MM.1S (cell line): Measurements from ENCODE around the gene PRMT5.

Source experiments
- DNase-seq: peaks from one replicate; pipeline ENCODE4 v3.0.0-alpha.2; 2015
- H2AFZ ChIP-seq: fragments of 300-600 bp; sonication (generic); 2 replicates; pipeline ENCODE4 v1.6.0; 2016; ENCODE audit warnings: antibody characterized with exemption, low read length
- H3F3A ChIP-seq: fragments of 300-600 bp; sonication (generic); 2 replicates; pipeline ENCODE4 v1.6.1; 2016; ENCODE audit warnings: mild to moderate bottlenecking, antibody characterized with exemption, low read length, moderate library complexity, mixed read lengths; ENCODE audit not compliant: insufficient read depth
- H3K27ac ChIP-seq: fragments of 300-600 bp; sonication (generic); 2 replicates; pipeline ENCODE4 v1.5.1; 2016; ENCODE audit warnings: mild to moderate bottlenecking, low read length
- H3K27me3 ChIP-seq: fragments of 300-600 bp; sonication (generic); replicated peaks from 2 replicates; pipeline ENCODE4 v1.6.0; 2016; ENCODE audit warnings: low read length; ENCODE audit not compliant: insufficient read depth
- H3K36me3 ChIP-seq: fragments of 300-600 bp; sonication (generic); replicated peaks from 2 replicates; pipeline ENCODE4 v1.6.1; 2016; ENCODE audit warnings: mild to moderate bottlenecking, low read length, mixed read lengths; ENCODE audit not compliant: insufficient read depth
- H3K4me1 ChIP-seq: fragments of 300-600 bp; sonication (generic); 2 replicates; pipeline ENCODE4 v1.6.1; 2016; ENCODE audit warnings: low read length, mixed read lengths
- H3K4me2 ChIP-seq: fragments of 300-600 bp; sonication (generic); 2 replicates; pipeline ENCODE4 v1.6.0; 2016; ENCODE audit warnings: low read depth, low read length
- H3K4me3 ChIP-seq: fragments of 300-600 bp; sonication (generic); 2 replicates; pipeline ENCODE4 v1.5.1; 2016; ENCODE audit warnings: low read length, mixed read lengths
- H3K79me2 ChIP-seq: fragments of 300-600 bp; sonication (generic); 2 replicates; pipeline ENCODE4 v1.6.1; 2016; ENCODE audit warnings: mixed run types, low read length, mixed read lengths
- H3K9ac ChIP-seq: fragments of 300-600 bp; sonication (generic); 2 replicates; pipeline ENCODE4 v1.6.1; 2016; ENCODE audit warnings: low read length, mixed read lengths
- H3K9me2 ChIP-seq: fragments of 300-600 bp; sonication (generic); replicated peaks from 2 replicates; pipeline ENCODE4 v1.6.1; 2016; ENCODE audit warnings: mild to moderate bottlenecking, low read length, mixed read lengths; ENCODE audit not compliant: insufficient read depth
- H3K9me3 ChIP-seq: fragments of 300-600 bp; sonication (generic); replicated peaks from 2 replicates; pipeline ENCODE4 v1.6.1; 2016; ENCODE audit warnings: mild to moderate bottlenecking, low read length, mixed read lengths; ENCODE audit not compliant: insufficient read depth
- H4K20me1 ChIP-seq: fragments of 300-600 bp; sonication (generic); 2 replicates; pipeline ENCODE4 v1.6.1; 2016; ENCODE audit warnings: mild to moderate bottlenecking, low read length, moderate library complexity, mixed read lengths; ENCODE audit not compliant: insufficient read depth
- CTCF ChIP-seq: fragments of 300-600 bp; sonication (generic); IDR thresholded peaks from 2 replicates; pipeline ENCODE4 v1.5.1; 2016; ENCODE audit warnings: antibody characterized with exemption, low read length, mixed read lengths
- EZH2 ChIP-seq: fragments of 300-600 bp; sonication (generic); optimal IDR thresholded peaks from 2 replicates; pipeline ENCODE3; 2017; ENCODE audit warnings: low read depth, mild to moderate bottlenecking, antibody characterized with exemption, low read length, mixed read lengths
- EZH2phosphoT487 ChIP-seq: fragments of 300-600 bp; sonication (generic); IDR thresholded peaks from 2 replicates; pipeline ENCODE4 v1.6.1; 2018; ENCODE audit warnings: antibody characterized with exemption, low read length

The PRMT5 gene

GRCh38 chr14:22973217-22974032 is 44.2 kb upstream of the PRMT5 start:
- TF ChIP-seq EZH2phosphoT487 (no peak), CTCF (peak; percentile 43)
- no peaks in the 10 kb centered on the region for H3F3A ChIP-seq
- no peaks in the 10 kb centered on the region for H3K9me3 ChIP-seq
- no peak overlapping the region for H2AFZ ChIP-seq
- H3K9ac ChIP-seq = no peak overlapping the region
- no peaks in the 10 kb centered on the region for H4K20me1 ChIP-seq
- no peaks in the 10 kb centered on the region for H3K27me3 ChIP-seq
- no peaks in the 10 kb centered on the region for H3K36me3 ChIP-seq
- no peak overlapping the region for H3K4me3 ChIP-seq
- peak; percentile 19 for DNase-seq
- no peaks in the 10 kb centered on the region for H3K4me1 ChIP-seq
- no peak overlapping the region for H3K27ac ChIP-seq
- H3K4me2 ChIP-seq = no peak overlapping the region
- H3K9me2 ChIP-seq = no peaks in the 10 kb centered on the region
- no peaks in the 10 kb centered on the region for H3K79me2 ChIP-seq

- Histone ChIP-seq H3K27me3 (no peaks in the 10 kb centered on the region), H3K9me3 (no peaks in the 10 kb centered on the region), H4K20me1 (no peaks in the 10 kb centered on the region), H3K4me1 (no peaks in the 10 kb centered on the region), H3K27ac (no peak overlapping the region), H3K9me2 (no peaks in the 10 kb centered on the region), H3K79me2 (no peaks in the 10 kb centered on the region), H3K9ac (no peak overlapping the region), H3F3A (no peaks in the 10 kb centered on the region), H3K4me2 (no peak overlapping the region), H2AFZ (no peak overlapping the region), H3K4me3 (no peak overlapping the region), H3K36me3 (no peaks in the 10 kb centered on the region)
- DNase-seq = no peak
- TF ChIP-seq EZH2 = no peak
- no peak for TF ChIP-seq CTCF
- no peak for TF ChIP-seq EZH2phosphoT487
Measured at GRCh38 chr14:22972313-22972930, 43.2 kb upstream of the PRMT5 start.

GRCh38 chr14:22971152-22971551 is 42.0 kb upstream of the PRMT5 start:
- Histone ChIP-seq H3K9ac (no peak overlapping the region), H3K4me2 (no peak overlapping the region), H4K20me1 (no peaks in the 10 kb centered on the region), H3K79me2 (no peaks in the 10 kb centered on the region), H3K36me3 (no peaks in the 10 kb centered on the region), H3K4me1 (no peaks in the 10 kb centered on the region), H3K9me2 (no peaks in the 10 kb centered on the region), H2AFZ (no peak overlapping the region), H3K4me3 (no peak overlapping the region), H3K27ac (no peak overlapping the region), H3K9me3 (no peaks in the 10 kb centered on the region), H3K27me3 (no peaks in the 10 kb centered on the region), H3F3A (no peaks in the 10 kb centered on the region)
- TF ChIP-seq CTCF = no peak
- TF ChIP-seq EZH2phosphoT487 = no peak
- TF ChIP-seq EZH2 = no peak
- no peak for DNase-seq
